T-cell (primary cell): ENCODE data around the gene UTP4. TPM values are rescaled to one million over a fixed set of nuclear protein-coding genes. Genes with fewer than 3 reads are reported as not detected.
"Not testable (repeated sequence)": the region's sequence is repeated elsewhere in the genome, so short reads cannot be mapped to it uniquely, and the experiment has no call there.

Experiments used
- ATAC-seq, 4 experiments: fragments of 200-7000 bp in 3 of 4; fragments of 150-1000 bp in 1 of 4; cut with Tn5 transposase; replicated peaks in 1 of 4; 1 replicate in 3 of 4; 2 replicates in 1 of 4; pipeline ENCODE4 v1.10.0; 2021; ENCODE audit warnings: moderate library complexity in 3 of 4, mild to moderate bottlenecking in 2 of 4, moderate number of reproducible peaks in 1 of 4
- CTCF ChIA-PET, 2 donors: fragments of 300-600 bp; sonication (Branson Sonifier 250); formaldehyde crosslinking; loops; one replicate each; lab custom pipeline; 2022; ENCODE audit warnings: antibody characterized with exemption in 2 of 2; lab: Charles Lee
- POLR2A ChIA-PET, 2 donors: fragments of 300-600 bp; sonication (Branson Sonifier 250); formaldehyde crosslinking; loops; one replicate each; lab custom pipeline; 2022; ENCODE audit warnings: antibody characterized with exemption in 2 of 2; lab: Charles Lee
- DNase-seq, 35 experiments: peaks; one replicate each; pipeline versions ENCODE4 v3.0.0 to v3.0.0-alpha.2; 2013 to 2023
- H3K27ac ChIP-seq: one replicate; pipeline ENCODE4 v1.5.1; 2013; ENCODE audit warnings: low read length
- H3K27me3 ChIP-seq, 2 experiments: replicated peaks in 1 of 2; 1 replicate in 1 of 2; 2 replicates in 1 of 2; pipeline versions ENCODE4 v1.6.1 to v1.7.0; 2013; ENCODE audit warnings: low read length in 1 of 2, mixed read lengths in 1 of 2; ENCODE audit not compliant: control insufficient read depth in 2 of 2, insufficient read depth in 2 of 2; ENCODE audit errors: extremely low read depth in 1 of 2
- H3K36me3 ChIP-seq, 2 donors: 1 replicate in 1 of 2; 2 replicates in 1 of 2; pipeline versions ENCODE4 v1.6.1 to v1.7.0; 2013; ENCODE audit warnings: low read length in 1 of 2; ENCODE audit not compliant: control insufficient read depth in 2 of 2, insufficient read depth in 1 of 2; ENCODE audit errors: extremely low read depth in 1 of 2
- H3K4me1 ChIP-seq, 2 experiments: 1 replicate in 1 of 2; 2 replicates in 1 of 2; pipeline versions ENCODE4 v1.6.1 to v1.7.0; 2013; ENCODE audit warnings: low read length in 2 of 2, mixed read lengths in 1 of 2; ENCODE audit not compliant: insufficient read depth in 2 of 2, control insufficient read depth in 1 of 2; ENCODE audit errors: extremely low read depth in 1 of 2
- H3K4me3 ChIP-seq, 2 donors: 1 replicate in 1 of 2; 2 replicates in 1 of 2; pipeline versions ENCODE4 v1.5.1 to v1.7.0; 2013; ENCODE audit warnings: mild to moderate bottlenecking in 2 of 2, low read length in 1 of 2, moderate library complexity in 1 of 2; ENCODE audit not compliant: control insufficient read depth in 1 of 2; ENCODE audit errors: extremely low read depth in 1 of 2
- H3K9me3 ChIP-seq: 2 replicates; pipeline ENCODE4 v1.7.0; 2013
- H3K27ac Mint-ChIP-seq, 2 donors: one replicate each; pipeline ENCODE4 v1.8.0; 2020 to 2021; ENCODE audit warnings: mild to moderate bottlenecking in 2 of 2, mixed read lengths in 2 of 2
- H3K27me3 Mint-ChIP-seq, 2 donors: one replicate each; pipeline ENCODE4 v1.8.0; 2021 to 2022; ENCODE audit warnings: mixed read lengths in 2 of 2
- H3K36me3 Mint-ChIP-seq: one replicate; pipeline ENCODE4 v1.8.0; 2021; ENCODE audit warnings: mixed read lengths
- H3K4me1 Mint-ChIP-seq, 3 donors: one replicate each; pipeline ENCODE4 v1.8.0; 2020 to 2022; ENCODE audit warnings: mixed read lengths in 3 of 3, mild to moderate bottlenecking in 1 of 3
- H3K4me3 Mint-ChIP-seq, 3 donors: one replicate each; pipeline ENCODE4 v1.8.0; 2020 to 2022; ENCODE audit warnings: mild to moderate bottlenecking in 3 of 3, mixed read lengths in 3 of 3, moderate library complexity in 3 of 3
- H3K9me3 Mint-ChIP-seq, 3 donors: one replicate each; pipeline ENCODE4 v1.8.0; 2020 to 2022; ENCODE audit warnings: mixed read lengths in 3 of 3
- WGBS: methylation state at CpG from one replicate; pipeline ENCODE4 v1.1.5; 2013; ENCODE audit warnings: missing lambda C conversion rate; ENCODE audit not compliant: insufficient coverage; 5-methylcytosine and 5-hydroxymethylcytosine counted together
- total RNA-seq, 35 experiments: library from RNA in 6 of 35; stranded (reverse) in 6 of 35; fragments of 120-200 nt in 1 of 35; gene quantifications; one replicate each; pipeline versions ENCODE4 v1.2.1 to v1.2.4 and lab custom pipeline; 2013 to 2026

Gene UTP4
- total RNA-seq, 5 donors from 2014 or later (not counting 1 experiment from before 2014, with no cell fraction given): 30.3 to 42.5 (median 37.8) TPM

GRCh38 chr16:69141936-69142335 is 9.5 kb downstream of the UTP4 start:
- Histone ChIP-seq H3K27me3 (no peaks in the 10 kb centered on the region), H3K9me3 (no peaks in the 10 kb centered on the region), H3K27ac (no peak overlapping the region), H3K4me1 (no peaks in the 10 kb centered on the region), H3K4me3 (no peak overlapping the region), H3K36me3 (peaks cover 20 to 66% of the 10 kb centered on the region in 2 donors)
- no peak overlapping the region for H3K27ac Mint-ChIP-seq
- H3K36me3 Mint-ChIP-seq: peaks cover 60% of the 10 kb centered on the region
- no peaks in the 10 kb centered on the region for H3K27me3 Mint-ChIP-seq
- H3K9me3 Mint-ChIP-seq: no peaks in the 10 kb centered on the region
- no CpG with 5 or more reads among the region's 4 CpGs for WGBS
- ChIA-PET POLR2A (no interaction called here), CTCF (no interaction called here)
- ATAC-seq (no peak), DNase-seq (no peak)
- peaks cover 0 to 6% (median 2%) of the 10 kb centered on the region in 3 donors for H3K4me1 Mint-ChIP-seq
- H3K4me3 Mint-ChIP-seq: no peak overlapping the region

- Histone ChIP-seq H3K27ac (no peak overlapping the region), H3K4me3 (no peak overlapping the region), H3K36me3 (peaks cover 20 to 60% of the 10 kb centered on the region in 2 donors), H3K4me1 (no peaks in the 10 kb centered on the region), H3K27me3 (no peaks in the 10 kb centered on the region), H3K9me3 (no peaks in the 10 kb centered on the region)
- WGBS: 94% methylated on average over 11 of the region's 11 CpGs
- POLR2A ChIA-PET: no interaction called here
- peaks cover 56% of the 10 kb centered on the region for H3K36me3 Mint-ChIP-seq
- ATAC-seq (no peak), DNase-seq (no peak)
- H3K27me3 Mint-ChIP-seq: no peaks in the 10 kb centered on the region
- CTCF ChIA-PET: no interaction called here
- no peaks in the 10 kb centered on the region for H3K9me3 Mint-ChIP-seq
- no peak overlapping the region for H3K27ac Mint-ChIP-seq
- H3K4me3 Mint-ChIP-seq: no peak overlapping the region
- peaks cover 0 to 2% (median 0%) of the 10 kb centered on the region in 3 donors for H3K4me1 Mint-ChIP-seq
Observed at GRCh38 chr16:69143116-69143515, 10.7 kb downstream of the UTP4 start.

- ATAC-seq: no peak
- Histone ChIP-seq H3K4me1 (no peaks in the 10 kb centered on the region), H3K27ac (no peak overlapping the region), H3K27me3 (no peaks in the 10 kb centered on the region), H3K4me3 (no peak overlapping the region), H3K9me3 (no peaks in the 10 kb centered on the region), H3K36me3 (peaks cover 17 to 51% of the 10 kb centered on the region in 2 donors)
- ChIA-PET POLR2A (interaction anchor here in 1 of 2 donors (0.6 kb wide), 1 partner anchor 1015 kb away, joined by 3 read pairs; no protein-coding TSS in a partner anchor), CTCF (interaction anchor here in 1 of 2 donors (0.7 to 0.8 kb wide), 2 partner anchors 43 to 963 kb away, joined by 3 read pairs; no protein-coding TSS in a partner anchor)
- Mint-ChIP-seq H3K9me3 (no peaks in the 10 kb centered on the region), H3K36me3 (peaks cover 43% of the 10 kb centered on the region), H3K4me3 (no peak overlapping the region), H3K27me3 (no peaks in the 10 kb centered on the region), H3K27ac (no peak overlapping the region), H3K4me1 (peaks cover 0 to 2% (median 0%) of the 10 kb centered on the region in 3 donors)
- 100% methylated on average over 1 of the region's 4 CpGs for WGBS
- no peak for DNase-seq
Observed at GRCh38 chr16:69145658-69146057, 13.2 kb downstream of the UTP4 start.

GRCh38 chr16:69149621-69150020 is 17.2 kb downstream of the UTP4 start:
- H3K27ac Mint-ChIP-seq: not testable (repeated sequence)
- peaks cover 44% of the 10 kb centered on the region for H3K36me3 Mint-ChIP-seq
- WGBS: 97% methylated on average over 9 of the region's 9 CpGs

GRCh38 chr16:69150146-69150865 is 17.9 kb downstream of the UTP4 start:
- CTCF ChIA-PET: interaction anchor here (0.6 to 3.8 kb wide), 18 partner anchors 11 to 460 kb away, joined by 3 to 42 read pairs (median 5); no protein-coding TSS in a partner anchor
- no peak overlapping the region for H3K4me3 ChIP-seq
- POLR2A ChIA-PET: interaction anchor here in 1 of 2 donors (0.6 kb wide), 1 partner anchor 135 kb away, joined by 5 read pairs; no protein-coding TSS in a partner anchor
- no peak overlapping the region for H3K27ac ChIP-seq
- Mint-ChIP-seq H3K4me3 (no peak overlapping the region), H3K36me3 (peaks cover 49% of the 10 kb centered on the region), H3K9me3 (no peaks in the 10 kb centered on the region), H3K27me3 (no peaks in the 10 kb centered on the region), H3K27ac (no peak overlapping the region), H3K4me1 (peaks cover 0 to 2% (median 0%) of the 10 kb centered on the region in 3 donors)
- WGBS: 91% methylated on average over 7 of the region's 16 CpGs
- H3K9me3 ChIP-seq: no peaks in the 10 kb centered on the region
- peak in 26 of 35 experiments; percentile 11 to 83 (median 37) for DNase-seq
- peak; percentile 65 to 81 (median 72) for ATAC-seq
- no peaks in the 10 kb centered on the region for H3K27me3 ChIP-seq
- peaks cover 14 to 57% of the 10 kb centered on the region in 2 donors for H3K36me3 ChIP-seq
- no peaks in the 10 kb centered on the region for H3K4me1 ChIP-seq

More at GRCh38 chr16:69149621-69150020, 17.2 kb downstream of the UTP4 start:
- H3K27me3 ChIP-seq, H3K4me3 ChIP-seq, DNase-seq, H3K27ac ChIP-seq, H3K9me3 ChIP-seq, POLR2A ChIA-PET, H3K4me1 ChIP-seq, H3K4me1 Mint-ChIP-seq, H3K4me3 Mint-ChIP-seq, ATAC-seq, H3K27me3 Mint-ChIP-seq, H3K9me3 Mint-ChIP-seq: not testable (repeated sequence)
- peaks cover 14 to 57% of the 10 kb centered on the region in 2 donors for H3K36me3 ChIP-seq
- CTCF ChIA-PET: interaction anchor here in 1 of 2 donors (1.0 to 3.8 kb wide), 8 partner anchors 15 to 140 kb away, joined by 4 to 42 read pairs (median 6); no protein-coding TSS in a partner anchor

- no peak overlapping the region for H3K27ac Mint-ChIP-seq
- H3K27me3 Mint-ChIP-seq: no peaks in the 10 kb centered on the region
- ChIA-PET CTCF (interaction anchor here in 1 of 2 donors (0.7 to 1.2 kb wide), 3 partner anchors 10 to 128 kb away, joined by 3 to 4 read pairs (median 3); no protein-coding TSS in a partner anchor), POLR2A (interaction anchor here in 1 of 2 donors (0.5 to 0.7 kb wide), 2 partner anchors 24 to 732 kb away, joined by 4 to 13 read pairs; no protein-coding TSS in a partner anchor)
- H3K36me3 Mint-ChIP-seq: peaks cover 60% of the 10 kb centered on the region
- H3K4me3 ChIP-seq: no peak overlapping the region
- no peak overlapping the region for H3K4me3 Mint-ChIP-seq
- no peaks in the 10 kb centered on the region for H3K4me1 Mint-ChIP-seq
- ATAC-seq (no peak), DNase-seq (no peak)
- H3K9me3 Mint-ChIP-seq: no peaks in the 10 kb centered on the region
- H3K27me3 ChIP-seq: no peaks in the 10 kb centered on the region
- no peak overlapping the region for H3K27ac ChIP-seq
- H3K9me3 ChIP-seq: no peaks in the 10 kb centered on the region
- peaks cover 10 to 77% of the 10 kb centered on the region in 2 donors for H3K36me3 ChIP-seq
- no CpG with 5 or more reads among the region's 3 CpGs for WGBS
- H3K4me1 ChIP-seq: no peaks in the 10 kb centered on the region
Observed at GRCh38 chr16:69157196-69157595, 24.7 kb downstream of the UTP4 start.
